ELR (cell line): ENCODE measurements around the gene TYW1B.
A peak's percentile ranks its signal among the peaks of the same experiment; 100 is the strongest.
"Not testable (repeated sequence)": the region's sequence is repeated elsewhere in the genome, so short reads cannot be mapped to it uniquely, and the experiment has no call there.

Source experiments
- DNase-seq: peaks from one replicate; pipeline ENCODE4 v3.0.0-alpha.2; 2015; ENCODE audit warnings: low read depth

TYW1B gene

GRCh38 chr7:72816370-72817157, 11.4 kb downstream of the TYW1B start:
- peak; percentile 6 for DNase-seq

GRCh38 chr7:72810437-72810836, 17.6 kb downstream of the TYW1B start:
- DNase-seq, result not testable (repeated sequence)

- not testable (repeated sequence) for DNase-seq
Measured at GRCh38 chr7:72808511-72808910, 19.5 kb downstream of the TYW1B start.

- DNase-seq, result not testable (repeated sequence)
Measured at GRCh38 chr7:72806851-72807250, 21.1 kb downstream of the TYW1B start.

- peak; percentile 62 for DNase-seq
Measured at GRCh38 chr7:72805526-72806494, 22.2 kb downstream of the TYW1B start.

- DNase-seq, result not testable (repeated sequence)
Measured at GRCh38 chr7:72803778-72804177, 24.2 kb downstream of the TYW1B start.

- DNase-seq, result peak; percentile 65
Measured at GRCh38 chr7:72801564-72801963, 26.4 kb downstream of the TYW1B start.

GRCh38 chr7:72795401-72795800, 32.6 kb downstream of the TYW1B start:
- not testable (repeated sequence) for DNase-seq

GRCh38 chr7:72793791-72794190, 34.2 kb downstream of the TYW1B start:
- no peak for DNase-seq

GRCh38 chr7:72790698-72791060, 37.3 kb downstream of the TYW1B start:
- DNase-seq, result not testable (repeated sequence)

- DNase-seq, result not testable (repeated sequence)
Measured at GRCh38 chr7:72790048-72790697, 37.8 kb downstream of the TYW1B start.

GRCh38 chr7:72785166-72785955, 42.6 kb downstream of the TYW1B start:
- peak; percentile 84 for DNase-seq

- peak; percentile 74 for DNase-seq
Measured at GRCh38 chr7:72783601-72784370, 44.2 kb downstream of the TYW1B start.

- DNase-seq, result no peak
Measured at GRCh38 chr7:72781631-72782030, 46.4 kb downstream of the TYW1B start.

- DNase-seq, result no peak
Measured at GRCh38 chr7:72781161-72781560, 46.8 kb downstream of the TYW1B start.

- not testable (repeated sequence) for DNase-seq
Measured at GRCh38 chr7:72780289-72780894, 47.6 kb downstream of the TYW1B start.

GRCh38 chr7:72777167-72777566, 50.8 kb downstream of the TYW1B start:
- DNase-seq, result not testable (repeated sequence)

GRCh38 chr7:72772627-72773026, 55.4 kb downstream of the TYW1B start:
- DNase-seq, result not testable (repeated sequence)

- DNase-seq, result not testable (repeated sequence)
Measured at GRCh38 chr7:72766994-72767393, 61.0 kb downstream of the TYW1B start.

- no peak for DNase-seq
Measured at GRCh38 chr7:72760602-72761001, 67.4 kb downstream of the TYW1B start.
